HCT116 (cell line): ENCODE data around the gene BABAM2. TPM values are rescaled to one million over a fixed set of nuclear protein-coding genes. Genes with fewer than 3 reads are reported as not detected.

Experiments
- ATAC-seq: fragments of 200-7000 bp; cut with Tn5 transposase; 2 replicates; pipeline ENCODE4 v1.9.1; 2020; ENCODE audit warnings: mild to moderate bottlenecking, moderate library complexity
- BruUV-seq: library from RNA; stranded (reverse); fragments of 400-500 nt; replicated peaks from 2 replicates; lab custom pipeline; 2021; lab: Mats Ljungman, UMichigan
- CTCF ChIA-PET: fragments of 300-600 bp; sonication (Branson Sonifier 250); formaldehyde crosslinking; loops from one replicate; lab custom pipeline; 2021; ENCODE audit warnings: antibody characterized with exemption; lab: Charles Lee
- POLR2A ChIA-PET: fragments of 300-600, 350-600 bp; sonication (Branson Sonifier 250); formaldehyde crosslinking; loops from one replicate; lab custom pipeline; 2021; ENCODE audit warnings: antibody characterized with exemption; lab: Charles Lee
- RAD21 ChIA-PET, 2 experiments: fragments of 300-600 bp; sonication (Branson Sonifier 250); formaldehyde crosslinking; loops; one replicate each; lab custom pipeline; 2023; ENCODE audit warnings: low total read pairs in 2 of 2; ENCODE audit not compliant: uncharacterized antibody in 2 of 2, unreplicated experiment in 2 of 2, low non-redundant PET in 1 of 2; lab: Charles Lee
- DNase-seq: peaks from one replicate; pipeline ENCODE4 v3.0.0-alpha.2; 2010; ENCODE audit warnings: low read depth, low spot score
- H2AFZ ChIP-seq: fragments of 200-600 bp; shearing (Covaris generic), sonication (generic); 2 replicates; pipeline ENCODE4 v1.6.1; 2017; ENCODE audit warnings: low read depth, mixed run types, mixed read lengths, antibody characterized with exemption, low read length; ENCODE audit not compliant: poor library complexity, severe bottlenecking
- H3K27ac ChIP-seq: 2 replicates; pipeline ENCODE4 v1.5.1; 2012; ENCODE audit warnings: low read depth, low read length
- H3K27me3 ChIP-seq: fragments of 200-600 bp; sonication (generic); 2 replicates; pipeline ENCODE4 v1.6.1; 2016; ENCODE audit warnings: mixed run types, low read length, mixed read lengths; ENCODE audit not compliant: insufficient read depth
- H3K36me3 ChIP-seq, 2 experiments: fragments of 200-500 bp in 1 of 2; fragments of 200-600 bp in 1 of 2; sonication (Bioruptor generic) in 1 of 2; sonication (generic) in 1 of 2; 2 replicates each; pipeline versions ENCODE4 v1.5.1 to v1.6.1; 2014 to 2016; ENCODE audit warnings: low read length in 2 of 2, inconsistent platforms in 1 of 2, mixed read lengths in 1 of 2, mixed run types in 1 of 2; ENCODE audit not compliant: insufficient read depth in 2 of 2, control insufficient read depth in 1 of 2
- H3K4me1 ChIP-seq, 2 experiments: fragments of 200-600 bp in 1 of 2; sonication (generic) in 1 of 2; 2 replicates each; pipeline versions ENCODE4 v1.5.1 to v1.6.1; 2012 to 2017; ENCODE audit warnings: low read length in 2 of 2, inconsistent platforms in 1 of 2, mild to moderate bottlenecking in 1 of 2, mixed read lengths in 1 of 2, mixed run types in 1 of 2, moderate library complexity in 1 of 2; ENCODE audit not compliant: insufficient read depth in 2 of 2, control insufficient read depth in 1 of 2
- H3K4me2 ChIP-seq: fragments of 200-600 bp; sonication (generic); 2 replicates; pipeline ENCODE4 v1.6.1; 2017; ENCODE audit warnings: mixed run types, low read length, mixed read lengths
- H3K4me3 ChIP-seq, 2 experiments: fragments of 200-600 bp in 1 of 2; sonication (generic) in 1 of 2; replicated peaks in 1 of 2; 2 replicates each; pipeline ENCODE4 v1.5.1; 2011 to 2016; ENCODE audit warnings: low read length in 2 of 2, control low read depth in 1 of 2, low read depth in 1 of 2, mild to moderate bottlenecking in 1 of 2, mixed read lengths in 1 of 2, mixed run types in 1 of 2
- H3K79me2 ChIP-seq: fragments of 200-600 bp; sonication (generic); 2 replicates; pipeline ENCODE4 v1.6.1; 2017; ENCODE audit warnings: mild to moderate bottlenecking, mixed run types, low read length, moderate library complexity, mixed read lengths; ENCODE audit not compliant: insufficient read depth
- H3K9ac ChIP-seq: fragments of 200-600 bp; sonication (generic); 2 replicates; pipeline ENCODE4 v1.6.1; 2016; ENCODE audit warnings: low read length, mixed read lengths
- H3K9me2 ChIP-seq: fragments of 200-600 bp; sonication (generic), shearing (Covaris generic); 2 replicates; pipeline ENCODE4 v1.6.1; 2017; ENCODE audit warnings: mixed run types, mild to moderate bottlenecking, moderate library complexity; ENCODE audit not compliant: insufficient read depth
- H3K9me3 ChIP-seq, 2 experiments: fragments of 200-500 bp in 1 of 2; fragments of 200-600 bp in 1 of 2; sonication (Bioruptor generic) in 1 of 2; sonication (generic) in 1 of 2; 2 replicates each; pipeline ENCODE4 v1.6.1; 2014 to 2017; ENCODE audit warnings: low read length in 2 of 2, mixed read lengths in 2 of 2, inconsistent platforms in 1 of 2, low read depth in 1 of 2, mild to moderate bottlenecking in 1 of 2, mixed run types in 1 of 2, moderate library complexity in 1 of 2; ENCODE audit not compliant: control insufficient read depth in 1 of 2, insufficient read depth in 1 of 2
- H4K20me1 ChIP-seq: fragments of 200-600 bp; sonication (generic), shearing (Covaris generic); 2 replicates; pipeline ENCODE4 v1.6.1; 2017; ENCODE audit warnings: mixed run types, mild to moderate bottlenecking, moderate library complexity; ENCODE audit not compliant: insufficient read depth
- CBX3 ChIP-seq: IDR thresholded peaks from 2 replicates; pipeline ENCODE4 v1.6.1; 2012; ENCODE audit warnings: low read depth
- CEBPB ChIP-seq: IDR thresholded peaks from 2 replicates; pipeline ENCODE4 v1.6.1; 2012; ENCODE audit warnings: low read depth
- RAD21 ChIP-seq: IDR thresholded peaks from 2 replicates; pipeline ENCODE4 v1.6.1; 2012; ENCODE audit warnings: low read depth, mild to moderate bottlenecking
- SP1 ChIP-seq: IDR thresholded peaks from 2 replicates; pipeline ENCODE4 v1.6.1; 2012; ENCODE audit warnings: low read depth
- SRF ChIP-seq: IDR thresholded peaks from 2 replicates; pipeline ENCODE4 v1.6.1; 2012; ENCODE audit warnings: low read depth
- intact Hi-C: fragments of 100-400 bp; cut with micrococcal nuclease; formaldehyde crosslinking; loops from 2 replicates; pipeline ENCODE4 v1.10.0; 2022
- total RNA-seq: library from RNA; stranded (reverse); gene quantifications from one replicate; pipeline ENCODE4 v1.2.1, GENCODE V29; 2021; ENCODE audit not compliant: unreplicated experiment

BABAM2 gene
- total RNA-seq, 1 experiment from 2014 or later, result 23.8 TPM

- POLR2A ChIA-PET, result no interaction called here
- H3K9ac ChIP-seq, result no peak overlapping the region
- H3K9me2 ChIP-seq, result no peaks in the 10 kb centered on the region
- no peaks in the 10 kb centered on the region for H4K20me1 ChIP-seq
- TF ChIP-seq CBX3 (no peak), CEBPB (no peak), SRF (no peak)
- H3K79me2 ChIP-seq, result no peaks in the 10 kb centered on the region
- H3K9me3 ChIP-seq, result no peaks in the 10 kb centered on the region
- CTCF ChIA-PET, result no interaction called here
- no peak overlapping the region for H3K4me2 ChIP-seq
- no peak overlapping the region for H3K4me3 ChIP-seq
- no TSS peak for BruUV-seq
- no peak for DNase-seq
- no peak overlapping the region for H3K27ac ChIP-seq
- ATAC-seq, result no peak
- H3K27me3 ChIP-seq, result no peaks in the 10 kb centered on the region
- no peak overlapping the region for H2AFZ ChIP-seq
- RAD21 ChIA-PET, result no interaction called here
- no peaks in the 10 kb centered on the region for H3K36me3 ChIP-seq
- no peaks in the 10 kb centered on the region for H3K4me1 ChIP-seq
- intact Hi-C loops, result no loop called here
Measured at GRCh38 chr2:28318462-28319117, 428.1 kb downstream of the BABAM2 start.

GRCh38 chr2:28319118-28320008, 428.8 kb downstream of the BABAM2 start:
- no peaks in the 10 kb centered on the region for H3K79me2 ChIP-seq
- H3K9ac ChIP-seq, result no peak overlapping the region
- H2AFZ ChIP-seq, result no peak overlapping the region
- BruUV-seq, result no TSS peak
- no peaks in the 10 kb centered on the region for H3K36me3 ChIP-seq
- H3K4me2 ChIP-seq, result no peak overlapping the region
- no peaks in the 10 kb centered on the region for H3K9me3 ChIP-seq
- H3K27me3 ChIP-seq, result no peaks in the 10 kb centered on the region
- TF ChIP-seq SP1, result no peak
- peak; percentile 29; the same call in 1 of the 2 replicates for TF ChIP-seq RAD21
- ATAC-seq (no peak), DNase-seq (no peak)
- H4K20me1 ChIP-seq, result no peaks in the 10 kb centered on the region
- no peak overlapping the region for H3K27ac ChIP-seq
- intact Hi-C loops, result no loop called here
- H3K9me2 ChIP-seq, result no peaks in the 10 kb centered on the region
- ChIA-PET POLR2A (no interaction called here), RAD21 (no interaction called here), CTCF (no interaction called here)
- H3K4me3 ChIP-seq, result no peak overlapping the region
- H3K4me1 ChIP-seq, result 0 out of 4 replicates have a peak, but pooled peaks cover 0 to 3% of the 10 kb centered on the region in 2 experiments
